Measurements from ENCODE around the gene NEK4. TPM values are rescaled to one million over a fixed set of nuclear protein-coding genes. Genes with fewer than 3 reads are reported as not detected.

NEK4 gene
- total and polyA plus RNA-seq, 4 donors: 30.8 to 47.3 (median 38.4) TPM

DNA sequence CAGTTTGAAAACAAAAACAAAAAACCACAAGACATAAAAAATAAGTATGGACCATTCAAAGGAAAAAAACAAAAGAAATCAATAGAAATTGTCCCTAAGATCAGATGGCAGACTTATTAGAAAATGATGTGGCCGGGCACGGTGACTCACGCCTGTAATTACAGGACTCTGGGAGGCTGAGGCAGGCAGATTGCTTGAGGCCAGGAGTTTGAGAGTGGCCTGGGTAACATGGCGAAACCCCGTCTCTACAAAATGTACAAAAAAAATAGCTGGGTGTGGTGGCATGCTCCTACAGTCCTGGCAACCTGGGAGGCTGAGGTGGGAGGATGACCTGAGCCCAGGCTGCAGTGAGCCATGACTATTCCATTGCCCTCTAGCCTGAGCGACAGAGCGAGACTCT is 48.2 kb downstream of the NEK4 start:
- peaks cover 1% of the 10 kb centered on the region for H3K9me3 ChIP-seq (ENCODE audit: control insufficient read depth, insufficient read depth, low read length)
- H3K27ac ChIP-seq (ENCODE audit: low read depth, low read length): no peak overlapping the region
- no peak for DNase-seq (ENCODE audit: low read depth in 4 of 6, low spot score in 6 of 6)
- 100% methylated on average over 6 of the region's 7 CpGs for WGBS (ENCODE audit: insufficient coverage)
- no peaks in the 10 kb centered on the region for H3K27me3 ChIP-seq (ENCODE audit: control insufficient read depth, insufficient read depth, low read length)
- no peaks in the 10 kb centered on the region for H3K4me1 ChIP-seq (ENCODE audit: control insufficient read depth, insufficient read depth, low read length)
- no peak overlapping the region for H3K4me3 ChIP-seq (ENCODE audit: low read depth, low read length)
- peaks cover 17% of the 10 kb centered on the region for H3K36me3 ChIP-seq (ENCODE audit: control insufficient read depth, insufficient read depth, low read length)

DNA sequence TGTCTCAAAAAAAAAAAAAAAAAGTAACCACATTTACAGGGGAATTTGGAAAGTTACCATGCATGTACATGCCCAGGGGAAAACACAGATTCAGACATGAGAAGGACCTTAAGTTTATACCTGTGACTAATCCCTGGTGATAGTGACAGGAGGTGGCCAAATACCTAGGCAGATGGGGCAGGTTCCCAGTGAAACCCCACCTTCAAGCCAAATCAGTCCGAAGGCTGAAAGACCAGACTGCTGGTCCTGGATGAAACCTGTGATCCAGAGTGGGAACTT is 49.1 kb downstream of the NEK4 start:
- Histone ChIP-seq H3K4me1 (ENCODE audit: control insufficient read depth, insufficient read depth, low read length) (no peaks in the 10 kb centered on the region), H3K27me3 (ENCODE audit: control insufficient read depth, insufficient read depth, low read length) (no peaks in the 10 kb centered on the region), H3K27ac (ENCODE audit: low read depth, low read length) (no peak overlapping the region), H3K4me3 (ENCODE audit: low read depth, low read length) (no peak overlapping the region), H3K9me3 (ENCODE audit: control insufficient read depth, insufficient read depth, low read length) (peaks cover 1% of the 10 kb centered on the region), H3K36me3 (ENCODE audit: control insufficient read depth, insufficient read depth, low read length) (peaks cover 16% of the 10 kb centered on the region)
- no peak for DNase-seq (ENCODE audit: low read depth in 4 of 6, low spot score in 6 of 6)
- 100% methylated on average over 1 of the region's 1 CpG for WGBS (ENCODE audit: insufficient coverage)

DNA sequence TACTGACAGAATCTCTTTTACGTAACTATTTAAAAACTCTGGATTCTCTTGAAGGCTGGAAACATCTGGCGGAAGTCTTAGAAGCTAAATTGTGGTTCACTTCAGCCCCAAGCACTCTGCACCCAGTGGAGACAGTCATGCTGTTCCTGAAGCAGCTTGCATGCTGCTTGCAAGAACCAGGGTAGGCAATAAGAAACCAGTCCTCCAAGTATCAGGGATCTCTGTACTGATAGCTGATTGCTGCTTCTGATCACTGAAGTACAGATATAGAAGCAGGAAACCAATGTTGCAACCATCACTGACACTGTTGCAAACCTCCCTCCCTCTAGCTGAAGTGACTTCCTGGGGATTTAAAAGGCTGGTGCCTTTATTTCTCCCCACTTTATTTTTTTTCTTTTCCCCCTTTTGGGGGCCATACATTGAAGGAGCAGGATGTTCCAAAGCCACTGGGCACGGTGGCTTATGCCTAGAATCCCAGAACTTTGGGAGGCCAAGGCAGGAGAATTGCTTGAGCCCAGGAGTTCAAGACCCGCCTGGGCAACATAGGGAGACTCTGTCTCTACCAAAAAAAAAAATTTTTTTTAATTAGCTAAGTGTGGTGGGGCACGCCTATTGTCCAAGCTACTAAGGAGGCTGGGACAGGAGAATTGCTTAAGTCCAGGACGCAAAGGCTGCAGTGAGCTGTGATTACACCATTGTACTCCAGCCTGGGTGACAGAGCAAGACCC is 49.6 kb downstream of the NEK4 start:
- Histone ChIP-seq H3K27ac (ENCODE audit: low read depth, low read length) (no peak overlapping the region), H3K4me3 (ENCODE audit: low read depth, low read length) (no peak overlapping the region), H3K9me3 (ENCODE audit: control insufficient read depth, insufficient read depth, low read length) (peaks cover 1% of the 10 kb centered on the region), H3K4me1 (ENCODE audit: control insufficient read depth, insufficient read depth, low read length) (no peaks in the 10 kb centered on the region), H3K36me3 (ENCODE audit: control insufficient read depth, insufficient read depth, low read length) (peaks cover 16% of the 10 kb centered on the region), H3K27me3 (ENCODE audit: control insufficient read depth, insufficient read depth, low read length) (no peaks in the 10 kb centered on the region)
- WGBS (ENCODE audit: insufficient coverage): 94% methylated on average over 4 of the region's 6 CpGs
- no peak for DNase-seq (ENCODE audit: low read depth in 4 of 6, low spot score in 6 of 6)

DNA sequence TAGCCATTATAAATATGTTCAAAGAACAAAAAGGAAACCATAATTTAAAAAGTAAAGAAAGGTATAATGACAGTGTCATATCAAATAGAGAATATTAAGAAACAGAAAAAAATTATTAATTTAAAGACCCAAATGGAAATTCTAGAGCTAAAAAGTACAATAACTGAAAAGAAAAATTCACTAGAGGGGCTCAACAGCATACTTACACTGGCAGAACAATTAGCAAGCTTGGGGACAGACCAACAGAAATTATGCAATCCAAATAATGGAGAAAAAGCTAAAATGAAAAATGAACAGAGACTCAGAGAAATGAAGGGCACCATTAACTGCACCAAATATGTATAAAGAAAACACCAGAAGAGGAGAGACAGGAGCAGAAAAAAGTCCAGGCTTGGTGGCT is 51.1 kb downstream of the NEK4 start:
- H3K27ac ChIP-seq (ENCODE audit: low read depth, low read length): no peak overlapping the region
- DNase-seq (ENCODE audit: low read depth in 4 of 6, low spot score in 6 of 6): no peak
- H3K4me1 ChIP-seq (ENCODE audit: control insufficient read depth, insufficient read depth, low read length): peaks cover 5% of the 10 kb centered on the region
- H3K27me3 ChIP-seq (ENCODE audit: control insufficient read depth, insufficient read depth, low read length): no peaks in the 10 kb centered on the region
- peaks cover 1% of the 10 kb centered on the region for H3K9me3 ChIP-seq (ENCODE audit: control insufficient read depth, insufficient read depth, low read length)
- H3K4me3 ChIP-seq (ENCODE audit: low read depth, low read length): no peak overlapping the region
- peaks cover 28% of the 10 kb centered on the region for H3K36me3 ChIP-seq (ENCODE audit: control insufficient read depth, insufficient read depth, low read length)

DNA sequence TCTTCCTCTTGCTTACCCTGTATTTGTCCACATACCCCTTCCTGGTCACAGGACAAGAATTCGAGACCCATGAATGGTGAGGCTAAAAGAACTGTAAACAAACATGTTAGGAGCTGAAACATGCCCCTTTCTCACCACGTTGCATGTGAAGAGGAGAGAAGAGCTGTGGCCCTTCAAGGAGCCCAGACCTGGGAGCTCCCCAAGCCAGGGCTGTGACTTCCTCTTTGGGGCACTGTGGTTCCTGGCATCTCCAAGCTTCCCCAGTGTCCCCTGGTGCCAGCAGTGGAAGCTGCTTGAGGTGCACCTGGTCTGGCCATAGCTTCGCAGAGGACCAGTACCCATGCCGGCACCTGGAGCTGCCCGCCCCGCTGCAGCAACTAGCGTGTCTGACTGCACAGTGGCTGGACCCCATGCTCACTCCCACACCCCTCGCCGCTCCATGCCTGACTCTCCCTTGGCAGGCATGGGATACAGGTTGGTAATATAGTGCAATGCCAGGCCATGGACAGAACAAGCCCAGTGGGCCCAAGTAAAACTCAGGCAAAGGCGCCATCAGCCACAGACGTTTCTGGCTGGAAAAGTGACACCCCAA is 54.9 kb downstream of the NEK4 start:
- no peak overlapping the region for H3K4me3 ChIP-seq (ENCODE audit: low read depth, low read length)
- H3K9me3 ChIP-seq (ENCODE audit: control insufficient read depth, insufficient read depth, low read length): peaks cover 1% of the 10 kb centered on the region
- WGBS (ENCODE audit: insufficient coverage): 96% methylated on average over 10 of the region's 11 CpGs

DNA sequence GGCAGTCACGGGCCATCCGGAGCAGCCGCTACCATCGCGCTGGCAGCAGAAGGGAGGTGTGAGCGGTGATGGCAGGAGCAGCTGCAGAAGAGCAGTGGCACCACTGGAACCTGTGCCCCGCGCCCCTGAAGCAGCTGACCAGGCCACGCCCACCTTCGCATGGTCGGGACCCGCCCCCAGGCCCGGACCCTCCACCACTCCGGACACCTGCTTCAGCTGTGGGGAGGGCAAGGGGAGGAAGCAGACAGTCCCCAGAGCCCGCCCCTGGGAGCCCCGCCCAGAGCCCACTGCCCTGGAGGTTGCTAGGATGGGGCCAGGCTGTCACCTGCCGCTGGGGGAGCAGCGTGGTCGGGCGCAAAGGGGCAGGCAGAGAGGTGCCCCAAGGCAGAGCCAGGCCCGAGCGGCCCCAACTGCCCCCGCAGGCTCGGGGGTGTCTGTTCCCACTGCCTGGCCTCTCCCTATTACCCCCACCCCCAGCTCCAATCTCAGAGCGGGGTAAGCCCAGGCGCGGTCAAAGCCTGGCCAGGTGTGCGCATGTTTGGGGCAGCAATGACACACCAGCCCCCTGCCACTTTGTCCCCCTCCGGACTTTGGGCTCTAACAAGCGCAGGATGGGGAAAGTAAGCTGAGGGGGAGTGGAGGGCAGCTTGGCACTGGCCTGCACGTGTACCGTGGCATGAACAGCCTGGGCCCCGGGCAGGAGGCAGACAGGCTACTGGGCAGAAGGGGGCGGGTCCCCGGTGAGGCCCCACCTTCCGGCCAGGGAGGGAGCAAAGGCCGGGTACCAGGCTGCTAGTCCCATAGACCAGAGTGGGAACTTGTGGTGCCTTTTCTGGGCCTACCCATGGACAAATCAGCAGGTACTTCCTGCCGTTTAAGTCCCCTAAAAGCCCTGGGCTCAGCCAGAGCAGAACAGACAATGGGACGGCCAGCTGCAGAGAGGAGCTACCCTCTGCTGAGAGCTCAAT is 56.1 kb downstream of the NEK4 start:
- 32% methylated on average over 37 of the region's 39 CpGs for WGBS (ENCODE audit: insufficient coverage)
- Histone ChIP-seq H3K4me3 (ENCODE audit: low read depth, low read length) (no peak overlapping the region), H3K4me1 (ENCODE audit: control insufficient read depth, insufficient read depth, low read length) (peaks cover 14% of the 10 kb centered on the region), H3K9me3 (ENCODE audit: control insufficient read depth, insufficient read depth, low read length) (peaks cover under 1% of the 10 kb centered on the region), H3K36me3 (ENCODE audit: control insufficient read depth, insufficient read depth, low read length) (peaks cover 40% of the 10 kb centered on the region), H3K27me3 (ENCODE audit: control insufficient read depth, insufficient read depth, low read length) (no peaks in the 10 kb centered on the region), H3K27ac (ENCODE audit: low read depth, low read length) (no peak overlapping the region)
- DNase-seq (ENCODE audit: low read depth in 4 of 6, low spot score in 6 of 6): no peak

More for the DNA sequence above, 54.9 kb downstream of the NEK4 start:
- DNase-seq (ENCODE audit: low read depth in 4 of 6, low spot score in 6 of 6): no peak
- Histone ChIP-seq H3K36me3 (ENCODE audit: control insufficient read depth, insufficient read depth, low read length) (peaks cover 34% of the 10 kb centered on the region), H3K27me3 (ENCODE audit: control insufficient read depth, insufficient read depth, low read length) (no peaks in the 10 kb centered on the region), H3K4me1 (ENCODE audit: control insufficient read depth, insufficient read depth, low read length) (peaks cover 14% of the 10 kb centered on the region), H3K27ac (ENCODE audit: low read depth, low read length) (no peak overlapping the region)

DNA sequence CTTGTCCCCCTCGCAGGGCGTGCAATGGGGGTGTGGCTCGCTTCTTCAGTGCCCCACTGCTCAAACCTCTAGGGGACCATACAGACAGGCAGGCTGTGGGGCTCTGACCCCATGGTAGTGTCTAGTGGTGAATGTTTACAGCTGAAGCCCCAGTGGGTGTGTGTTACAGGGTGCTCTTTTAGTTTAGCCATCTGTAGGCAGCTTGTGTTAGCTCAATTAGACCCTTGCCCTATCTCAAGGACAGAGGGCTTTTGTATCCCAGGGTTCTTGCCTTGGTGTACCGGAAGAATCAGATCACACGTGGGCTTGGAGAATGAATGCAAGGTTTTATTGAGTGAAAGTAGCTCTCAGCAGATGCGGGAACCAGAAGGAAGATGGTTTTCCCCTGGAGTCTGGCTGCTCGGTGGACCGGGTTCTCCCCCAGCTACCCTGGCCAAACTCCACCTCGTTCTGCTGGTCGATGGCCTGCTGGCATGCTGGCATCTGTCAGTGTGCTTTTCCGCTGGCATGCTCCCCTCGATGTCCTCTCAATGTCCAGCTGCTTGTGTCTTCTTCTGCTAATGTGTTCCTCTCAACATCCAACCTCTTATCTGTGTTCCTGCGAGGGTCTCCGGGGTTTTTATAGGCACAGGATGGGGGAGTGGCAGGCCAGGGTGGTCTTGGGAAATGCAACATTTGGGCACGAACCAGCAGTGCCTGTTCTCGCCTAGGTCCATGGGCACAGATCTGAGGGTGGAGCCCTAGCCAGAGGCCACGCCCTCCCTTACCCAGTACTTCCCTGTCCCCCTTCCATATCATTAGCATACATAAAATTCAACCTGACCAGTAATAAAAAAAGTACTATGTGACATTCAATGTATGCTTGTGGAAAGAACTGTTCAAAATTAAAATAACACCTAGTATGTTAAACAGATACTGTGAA is 58.2 kb downstream of the NEK4 start:
- H3K4me3 ChIP-seq (ENCODE audit: low read depth, low read length): no peak overlapping the region
- peaks cover 35% of the 10 kb centered on the region for H3K36me3 ChIP-seq (ENCODE audit: control insufficient read depth, insufficient read depth, low read length)
- DNase-seq (ENCODE audit: low read depth in 4 of 6, low spot score in 6 of 6): peak in 2 of 6 donors; percentile 4 to 21
- no peak overlapping the region for H3K27ac ChIP-seq (ENCODE audit: low read depth, low read length)
- H3K27me3 ChIP-seq (ENCODE audit: control insufficient read depth, insufficient read depth, low read length): no peaks in the 10 kb centered on the region
- H3K4me1 ChIP-seq (ENCODE audit: control insufficient read depth, insufficient read depth, low read length): peaks cover 14% of the 10 kb centered on the region
- H3K9me3 ChIP-seq (ENCODE audit: control insufficient read depth, insufficient read depth, low read length): no peaks in the 10 kb centered on the region
- 79% methylated on average over 12 of the region's 17 CpGs for WGBS (ENCODE audit: insufficient coverage)

DNA sequence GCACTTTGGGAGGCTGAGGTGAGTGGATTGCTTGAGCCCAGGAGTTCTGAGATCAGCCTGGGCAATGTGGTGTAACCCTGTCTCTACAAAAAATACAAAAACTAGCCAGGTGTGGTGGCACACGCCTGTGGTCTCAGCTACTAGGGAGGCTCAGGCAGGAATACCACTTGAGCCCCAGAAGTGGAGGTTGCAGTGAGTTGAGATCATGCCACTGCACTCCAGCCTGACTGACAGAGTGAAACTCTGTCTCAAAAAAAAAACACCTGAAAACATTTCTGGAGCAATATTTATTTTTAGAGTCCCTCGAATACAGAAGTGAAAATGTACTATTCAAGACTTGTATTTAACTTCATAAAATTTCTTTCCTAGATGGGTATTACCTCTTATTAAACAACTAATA is 60.2 kb downstream of the NEK4 start:
- H3K4me1 ChIP-seq (ENCODE audit: control insufficient read depth, insufficient read depth, low read length): peaks cover 22% of the 10 kb centered on the region
- peaks cover 30% of the 10 kb centered on the region for H3K36me3 ChIP-seq (ENCODE audit: control insufficient read depth, insufficient read depth, low read length)
- no peak overlapping the region for H3K27ac ChIP-seq (ENCODE audit: low read depth, low read length)
- WGBS (ENCODE audit: insufficient coverage): no CpG with 5 or more reads among the region's 2 CpGs
- H3K9me3 ChIP-seq (ENCODE audit: control insufficient read depth, insufficient read depth, low read length): no peaks in the 10 kb centered on the region
- no peak for DNase-seq (ENCODE audit: low read depth in 4 of 6, low spot score in 6 of 6)
- H3K4me3 ChIP-seq (ENCODE audit: low read depth, low read length): no peak overlapping the region
- no peaks in the 10 kb centered on the region for H3K27me3 ChIP-seq (ENCODE audit: control insufficient read depth, insufficient read depth, low read length)

DNA sequence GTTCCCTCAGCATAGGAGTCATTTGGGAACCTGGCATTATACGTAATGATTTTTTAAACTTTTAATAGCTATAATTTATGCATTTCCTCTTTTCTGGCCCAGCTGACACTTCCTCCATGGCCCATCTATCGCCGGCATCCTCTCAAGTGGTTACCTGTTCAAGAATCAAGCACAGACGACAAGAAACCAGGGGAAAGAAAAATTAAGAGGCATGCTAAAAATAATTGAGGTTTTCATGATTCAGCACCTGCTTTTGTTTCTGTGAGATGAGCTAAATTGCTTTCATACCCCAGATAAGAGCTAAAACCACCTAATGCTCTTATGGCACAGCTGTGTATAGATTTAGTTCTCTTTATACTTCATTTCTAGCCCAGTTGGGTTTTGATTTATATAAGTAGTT is 63.2 kb downstream of the NEK4 start:
- H3K27me3 ChIP-seq (ENCODE audit: control insufficient read depth, insufficient read depth, low read length): no peaks in the 10 kb centered on the region
- no peak overlapping the region for H3K4me3 ChIP-seq (ENCODE audit: low read depth, low read length)
- H3K4me1 ChIP-seq (ENCODE audit: control insufficient read depth, insufficient read depth, low read length): peaks cover 26% of the 10 kb centered on the region
- no peak overlapping the region for H3K27ac ChIP-seq (ENCODE audit: low read depth, low read length)
- no peaks in the 10 kb centered on the region for H3K9me3 ChIP-seq (ENCODE audit: control insufficient read depth, insufficient read depth, low read length)
- H3K36me3 ChIP-seq (ENCODE audit: control insufficient read depth, insufficient read depth, low read length): peaks cover 15% of the 10 kb centered on the region
- WGBS (ENCODE audit: insufficient coverage): no CpG with 5 or more reads among the region's 4 CpGs
- DNase-seq (ENCODE audit: low read depth in 4 of 6, low spot score in 6 of 6): no peak

Measured in spinal cord (tissue), 10 donors.